ENCODE results near the gene EML4. TPM values are rescaled to one million over a fixed set of nuclear protein-coding genes. Genes with fewer than 3 reads are reported as not detected.

The EML4 gene
- total and polyA plus RNA-seq, 9 of the 15 experiments (the other 6 are each of a cell fraction or from before 2014, with no cell fraction given), result 14.7 to 48.3 (median 36.5) TPM

DNA sequence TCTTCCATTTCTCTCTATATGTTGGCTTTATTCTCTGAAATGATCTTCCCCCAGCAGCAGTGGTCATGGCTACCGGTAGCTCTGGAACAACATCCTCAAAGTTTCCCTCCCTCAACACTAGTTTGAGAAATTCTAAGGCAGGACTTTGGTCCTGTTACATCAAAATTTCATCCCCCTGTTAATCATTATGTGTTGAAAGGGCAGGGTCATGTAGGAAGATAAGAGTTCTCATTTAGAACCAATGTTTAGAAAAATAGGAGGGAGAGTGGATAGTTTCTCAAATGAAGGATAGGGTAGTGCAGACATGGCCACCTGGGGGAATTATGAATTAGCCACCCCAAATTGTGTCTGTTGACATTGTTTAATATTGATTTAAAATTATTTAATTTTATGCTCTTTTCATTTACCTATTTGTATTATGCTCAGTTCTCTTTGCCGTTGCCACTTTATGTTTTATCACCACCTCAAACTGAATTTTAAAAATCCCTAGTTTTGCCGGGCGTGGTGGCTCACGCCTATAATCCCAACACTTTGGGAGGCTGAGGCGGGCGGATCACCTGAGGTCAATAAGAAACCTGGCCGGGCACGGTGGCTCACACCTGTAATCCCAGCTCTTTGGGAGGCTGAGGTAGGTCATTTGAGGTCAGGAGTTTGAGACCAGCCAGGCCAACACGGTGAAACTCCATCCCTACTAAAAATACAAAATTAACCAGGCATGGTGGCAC, 22.3 kb downstream of the EML4 start:
- H2AFZ ChIP-seq (ENCODE audit: low read depth, low read length), result no peak overlapping the region
- no peak for DNase-seq (ENCODE audit: extremely low read depth in 1 of 4, low spot score in 3 of 4)
- TF ChIP-seq, protein P1, sequence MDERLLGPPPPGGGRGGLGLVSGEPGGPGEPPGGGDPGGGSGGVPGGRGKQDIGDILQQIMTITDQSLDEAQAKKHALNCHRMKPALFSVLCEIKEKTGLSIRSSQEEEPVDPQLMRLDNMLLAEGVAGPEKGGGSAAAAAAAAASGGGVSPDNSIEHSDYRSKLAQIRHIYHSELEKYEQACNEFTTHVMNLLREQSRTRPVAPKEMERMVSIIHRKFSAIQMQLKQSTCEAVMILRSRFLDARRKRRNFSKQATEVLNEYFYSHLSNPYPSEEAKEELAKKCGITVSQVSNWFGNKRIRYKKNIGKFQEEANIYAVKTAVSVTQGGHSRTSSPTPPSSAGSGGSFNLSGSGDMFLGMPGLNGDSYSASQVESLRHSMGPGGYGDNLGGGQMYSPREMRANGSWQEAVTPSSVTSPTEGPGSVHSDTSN (CRISPR knock-in tag; IDR thresholded peaks at IDR 0.05; ENCODE audit: low read depth), result no peak
- TF ChIP-seq, protein P1 (tag; conservative IDR thresholded peaks at IDR 0.05; ENCODE audit: low read depth), result peak; percentile 54
- TF ChIP-seq, protein P2, sequence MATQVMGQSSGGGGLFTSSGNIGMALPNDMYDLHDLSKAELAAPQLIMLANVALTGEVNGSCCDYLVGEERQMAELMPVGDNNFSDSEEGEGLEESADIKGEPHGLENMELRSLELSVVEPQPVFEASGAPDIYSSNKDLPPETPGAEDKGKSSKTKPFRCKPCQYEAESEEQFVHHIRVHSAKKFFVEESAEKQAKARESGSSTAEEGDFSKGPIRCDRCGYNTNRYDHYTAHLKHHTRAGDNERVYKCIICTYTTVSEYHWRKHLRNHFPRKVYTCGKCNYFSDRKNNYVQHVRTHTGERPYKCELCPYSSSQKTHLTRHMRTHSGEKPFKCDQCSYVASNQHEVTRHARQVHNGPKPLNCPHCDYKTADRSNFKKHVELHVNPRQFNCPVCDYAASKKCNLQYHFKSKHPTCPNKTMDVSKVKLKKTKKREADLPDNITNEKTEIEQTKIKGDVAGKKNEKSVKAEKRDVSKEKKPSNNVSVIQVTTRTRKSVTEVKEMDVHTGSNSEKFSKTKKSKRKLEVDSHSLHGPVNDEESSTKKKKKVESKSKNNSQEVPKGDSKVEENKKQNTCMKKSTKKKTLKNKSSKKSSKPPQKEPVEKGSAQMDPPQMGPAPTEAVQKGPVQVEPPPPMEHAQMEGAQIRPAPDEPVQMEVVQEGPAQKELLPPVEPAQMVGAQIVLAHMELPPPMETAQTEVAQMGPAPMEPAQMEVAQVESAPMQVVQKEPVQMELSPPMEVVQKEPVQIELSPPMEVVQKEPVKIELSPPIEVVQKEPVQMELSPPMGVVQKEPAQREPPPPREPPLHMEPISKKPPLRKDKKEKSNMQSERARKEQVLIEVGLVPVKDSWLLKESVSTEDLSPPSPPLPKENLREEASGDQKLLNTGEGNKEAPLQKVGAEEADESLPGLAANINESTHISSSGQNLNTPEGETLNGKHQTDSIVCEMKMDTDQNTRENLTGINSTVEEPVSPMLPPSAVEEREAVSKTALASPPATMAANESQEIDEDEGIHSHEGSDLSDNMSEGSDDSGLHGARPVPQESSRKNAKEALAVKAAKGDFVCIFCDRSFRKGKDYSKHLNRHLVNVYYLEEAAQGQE (IDR thresholded peaks at IDR 0.05; ENCODE audit: borderline replicate concordance), result no peak
- TF ChIP-seq, protein P2 (CRISPR knock-in tag; IDR thresholded peaks at IDR 0.05; ENCODE audit: low read depth), result no peak
- TF ChIP-seq, protein P3, sequence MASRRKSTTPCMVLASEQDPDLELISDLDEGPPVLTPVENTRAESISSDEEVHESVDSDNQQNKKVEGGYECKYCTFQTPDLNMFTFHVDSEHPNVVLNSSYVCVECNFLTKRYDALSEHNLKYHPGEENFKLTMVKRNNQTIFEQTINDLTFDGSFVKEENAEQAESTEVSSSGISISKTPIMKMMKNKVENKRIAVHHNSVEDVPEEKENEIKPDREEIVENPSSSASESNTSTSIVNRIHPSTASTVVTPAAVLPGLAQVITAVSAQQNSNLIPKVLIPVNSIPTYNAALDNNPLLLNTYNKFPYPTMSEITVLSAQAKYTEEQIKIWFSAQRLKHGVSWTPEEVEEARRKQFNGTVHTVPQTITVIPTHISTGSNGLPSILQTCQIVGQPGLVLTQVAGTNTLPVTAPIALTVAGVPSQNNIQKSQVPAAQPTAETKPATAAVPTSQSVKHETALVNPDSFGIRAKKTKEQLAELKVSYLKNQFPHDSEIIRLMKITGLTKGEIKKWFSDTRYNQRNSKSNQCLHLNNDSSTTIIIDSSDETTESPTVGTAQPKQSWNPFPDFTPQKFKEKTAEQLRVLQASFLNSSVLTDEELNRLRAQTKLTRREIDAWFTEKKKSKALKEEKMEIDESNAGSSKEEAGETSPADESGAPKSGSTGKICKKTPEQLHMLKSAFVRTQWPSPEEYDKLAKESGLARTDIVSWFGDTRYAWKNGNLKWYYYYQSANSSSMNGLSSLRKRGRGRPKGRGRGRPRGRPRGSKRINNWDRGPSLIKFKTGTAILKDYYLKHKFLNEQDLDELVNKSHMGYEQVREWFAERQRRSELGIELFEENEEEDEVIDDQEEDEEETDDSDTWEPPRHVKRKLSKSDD (conservative IDR thresholded peaks at IDR 0.05; ENCODE audit: low read length), result no peak
- TF ChIP-seq HMGN3 (IDR thresholded peaks at IDR 0.05; ENCODE audit: borderline replicate concordance, extremely low read depth, insufficient read length, low read depth, low read length) (no peak), HDGF (IDR thresholded peaks at IDR 0.05) (no peak)
- ATAC-seq, result no peak
- no peak overlapping the region for H3K27ac ChIP-seq (ENCODE audit: extremely low read depth, low read depth, low read length)
- WGBS (ENCODE audit: insufficient coverage, low coverage, missing lambda C conversion rate), result 81% methylated on average over 10 of the region's 10 CpGs
- H4K20me1 ChIP-seq (replicated peaks; ENCODE audit: control insufficient read depth, insufficient read depth, low read length), result 0 out of 2 replicates have a peak, but pooled peaks cover 8% of the 10 kb centered on the region
- in situ Hi-C loops (cut with MboI) (no loop called here), intact Hi-C loops (cut with micrococcal nuclease) (loop anchor here (10.0 kb wide), 1 partner anchor 317 kb away; no protein-coding TSS in a partner anchor)
- no peaks in the 10 kb centered on the region for H3K27me3 ChIP-seq (ENCODE audit: control insufficient read depth in 2 of 2, insufficient read depth in 2 of 2, low read length in 2 of 2)
- H3K4me1 ChIP-seq (replicated peaks in 1 of 2; ENCODE audit: control insufficient read depth in 2 of 2, insufficient read depth in 2 of 2, low read length in 2 of 2), result peaks cover 0 to 9% of the 10 kb centered on the region in 2 experiments; a peak in 2 of 5 replicates
- BruUV-seq (replicated peaks), result no TSS peak
- no peak for FAIRE-seq
- peaks cover 4% of the 10 kb centered on the region; the same call in 2 of the 3 replicates for H3K79me2 ChIP-seq (ENCODE audit: control insufficient read depth, insufficient read depth, low read length)
- ChIA-PET CTCF (ENCODE audit: low intra/inter-chr PET ratio) (no interaction called here), POLR2A (interaction anchor here (2.8 kb wide), 1 partner anchor 11 kb away, joined by 10 read pairs; no protein-coding TSS in a partner anchor)
- no peaks in the 10 kb centered on the region for H3K36me3 ChIP-seq (ENCODE audit: control insufficient read depth, insufficient read depth, low read length)
- no peak overlapping the region for H3K4me3 ChIP-seq
- H3K9me3 ChIP-seq (replicated peaks; ENCODE audit: control insufficient read depth, insufficient read depth, low read depth, low read length), result no peaks in the 10 kb centered on the region
- H3K9ac ChIP-seq (ENCODE audit: insufficient read depth in 1 of 2, low read depth in 2 of 2, low read length in 2 of 2), result no peak overlapping the region
- H3K9me1 ChIP-seq (ENCODE audit: control insufficient read depth, insufficient read depth, low read length), result no peaks in the 10 kb centered on the region
- no peak overlapping the region for H3K4me2 ChIP-seq (ENCODE audit: insufficient read depth, low read length)
